T-helper 17 cell (primary cell): ENCODE data around the gene TLCD2. TPM values are rescaled to one million over a fixed set of nuclear protein-coding genes. Genes with fewer than 3 reads are reported as not detected.
"Not testable (repeated sequence)": the region's sequence is repeated elsewhere in the genome, so short reads cannot be mapped to it uniquely, and the experiment has no call there.

ENCODE experiments used
- ATAC-seq: fragments of 150-1000 bp; cut with Tn5 transposase; 2 replicates; pipeline ENCODE4 v1.10.0; 2021; ENCODE audit warnings: mild to moderate bottlenecking, moderate library complexity
- DNase-seq, 3 donors: peaks; one replicate each; pipeline versions ENCODE4 v3.0.0 to v3.0.0-alpha.2; 2020 to 2021
- H3K9me3 ChIP-seq: one replicate; pipeline ENCODE4 v1.7.0; 2013; ENCODE audit warnings: low read length, mild to moderate bottlenecking; ENCODE audit not compliant: control insufficient read depth, poor library complexity, severe bottlenecking
- H3K27ac Mint-ChIP-seq: one replicate; pipeline ENCODE4 v1.8.0; 2022; ENCODE audit warnings: mild to moderate bottlenecking, moderate library complexity, mixed read lengths
- H3K27me3 Mint-ChIP-seq: one replicate; pipeline ENCODE4 v1.8.0; 2022; ENCODE audit warnings: mixed read lengths
- H3K36me3 Mint-ChIP-seq: one replicate; pipeline ENCODE4 v1.8.0; 2022; ENCODE audit warnings: low read depth, mixed read lengths
- H3K4me1 Mint-ChIP-seq: one replicate; pipeline ENCODE4 v1.8.0; 2022; ENCODE audit warnings: mild to moderate bottlenecking, mixed read lengths
- H3K4me3 Mint-ChIP-seq: one replicate; pipeline ENCODE4 v1.8.0; 2022; ENCODE audit warnings: mild to moderate bottlenecking, moderate library complexity, mixed read lengths
- total RNA-seq, 4 donors: library from RNA in 2 of 4; stranded (reverse) in 2 of 4; gene quantifications; one replicate each; pipeline ENCODE4 v1.2.3 and lab custom pipeline; 2022 to 2026

TLCD2 gene
- total RNA-seq, 2 donors from 2014 or later, result 0.26 to 1.4 TPM

- DNase-seq (no peak), ATAC-seq (no peak)
- H3K4me1 Mint-ChIP-seq, result peaks cover 26% of the 10 kb centered on the region
These were observed 33.8 kb downstream of the TLCD2 start for GRCh38 chr17:1676401-1676800.

GRCh38 chr17:1673041-1673785 lies 37.0 kb downstream of the TLCD2 start:
- ATAC-seq (peak; percentile 68), DNase-seq (no peak)
- H3K27ac Mint-ChIP-seq, result peak overlapping the region; percentile 83
- no peak overlapping the region for H3K4me3 Mint-ChIP-seq
- no peaks in the 10 kb centered on the region for H3K27me3 Mint-ChIP-seq
- H3K9me3 ChIP-seq, result no peaks in the 10 kb centered on the region
- H3K4me1 Mint-ChIP-seq, result peaks cover 39% of the 10 kb centered on the region
- H3K36me3 Mint-ChIP-seq, result peaks cover 21% of the 10 kb centered on the region

More at GRCh38 chr17:1676401-1676800, 33.8 kb downstream of the TLCD2 start:
- Mint-ChIP-seq H3K36me3 (peaks cover 17% of the 10 kb centered on the region), H3K27me3 (no peaks in the 10 kb centered on the region), H3K27ac (peak overlapping the region; percentile 66), H3K4me3 (no peak overlapping the region)
- no peaks in the 10 kb centered on the region for H3K9me3 ChIP-seq

- DNase-seq, ATAC-seq, H3K4me3 Mint-ChIP-seq, H3K27me3 Mint-ChIP-seq, H3K27ac Mint-ChIP-seq, H3K9me3 ChIP-seq: not testable (repeated sequence)
- peaks cover 11% of the 10 kb centered on the region for H3K4me1 Mint-ChIP-seq
- H3K36me3 Mint-ChIP-seq, result peaks cover 14% of the 10 kb centered on the region
These were observed 46.2 kb downstream of the TLCD2 start for GRCh38 chr17:1663934-1664333.

- Mint-ChIP-seq H3K36me3 (peaks cover 15% of the 10 kb centered on the region), H3K4me3 (no peak overlapping the region), H3K27ac (peak overlapping the region; percentile 87), H3K4me1 (peaks cover 5% of the 10 kb centered on the region), H3K27me3 (no peaks in the 10 kb centered on the region)
- H3K9me3 ChIP-seq, result no peaks in the 10 kb centered on the region
- no peak for ATAC-seq
- no peak for DNase-seq
These were observed 49.1 kb downstream of the TLCD2 start for GRCh38 chr17:1661045-1661444.

- ATAC-seq (no peak), DNase-seq (no peak)
- H3K4me3 Mint-ChIP-seq, result no peak overlapping the region
- no peaks in the 10 kb centered on the region for H3K9me3 ChIP-seq
- H3K27me3 Mint-ChIP-seq, result no peaks in the 10 kb centered on the region
- peaks cover 7% of the 10 kb centered on the region for H3K4me1 Mint-ChIP-seq
- H3K27ac Mint-ChIP-seq, result peak overlapping the region; percentile 8
- peaks cover 17% of the 10 kb centered on the region for H3K36me3 Mint-ChIP-seq
These were observed 52.1 kb downstream of the TLCD2 start for GRCh38 chr17:1658100-1658499.

GRCh38 chr17:1653735-1654134 lies 56.4 kb downstream of the TLCD2 start:
- DNase-seq (no peak), ATAC-seq (no peak)
- no peak overlapping the region for H3K4me3 Mint-ChIP-seq
- H3K27ac Mint-ChIP-seq, result no peak overlapping the region
- peaks cover 12% of the 10 kb centered on the region for H3K4me1 Mint-ChIP-seq
- no peaks in the 10 kb centered on the region for H3K9me3 ChIP-seq
- H3K27me3 Mint-ChIP-seq, result no peaks in the 10 kb centered on the region
- H3K36me3 Mint-ChIP-seq, result peaks cover 11% of the 10 kb centered on the region

- peaks cover 11% of the 10 kb centered on the region for H3K36me3 Mint-ChIP-seq
- peak overlapping the region; percentile 8 for H3K27ac Mint-ChIP-seq
- H3K4me3 Mint-ChIP-seq, result peak overlapping the region; percentile 66
- ATAC-seq, DNase-seq, H3K27me3 Mint-ChIP-seq, H3K9me3 ChIP-seq: not testable (repeated sequence)
- H3K4me1 Mint-ChIP-seq, result peaks cover 12% of the 10 kb centered on the region
These were observed 57.4 kb downstream of the TLCD2 start for GRCh38 chr17:1652794-1653193.

Other genes with a start within 250 kb of the TLCD2 start
- 10 to 100 TPM; 29.5 to 43.1 TPM for gene MYO1C, start 217.7 kb downstream of the TLCD2 start, total RNA-seq
- 100 to 1,000 TPM; 172 to 189 TPM for gene INPP5K, start 193.8 kb downstream of the TLCD2 start, total RNA-seq
- 10 to 100 TPM; 41.6 to 48.0 TPM for gene PITPNA, start 147.6 kb downstream of the TLCD2 start, total RNA-seq
- 1 to 10 TPM; 5.1 to 7.4 TPM for gene SLC43A2, start 81.5 kb downstream of the TLCD2 start, total RNA-seq
- gene SCARF1, start 64.6 kb downstream of the TLCD2 start, total RNA-seq, result 1 to 10 TPM; 1.6 to 2.3 TPM
- gene RILP, start 60.5 kb downstream of the TLCD2 start, total RNA-seq, result 1 to 10 TPM; 2.3 to 3.0 TPM
- gene PRPF8, start 25.5 kb downstream of the TLCD2 start, total RNA-seq, result 100 to 1,000 TPM; 451 to 472 TPM
- 10 to 100 TPM; 38.2 to 41.2 TPM for gene WDR81, start 14.3 kb upstream of the TLCD2 start, total RNA-seq
- under 1 TPM; 0.29 to 0.67 TPM for gene SERPINF2, start 32.5 kb upstream of the TLCD2 start, total RNA-seq
- gene SERPINF1, start 51.7 kb upstream of the TLCD2 start, total RNA-seq, result under 1 TPM in 1 of 2 donors, not detected in 1; 0.52 TPM
- 10 to 100 TPM; 16.0 to 16.8 TPM for gene SMYD4, start 119.5 kb upstream of the TLCD2 start, total RNA-seq
- 10 to 100 TPM; 67.4 to 81.4 TPM for gene RPA1, start 119.6 kb upstream of the TLCD2 start, total RNA-seq